AG10803 (cell line): ENCODE results near the gene MAN1A1.

Source experiments
- DNase-seq: peaks from one replicate; pipeline ENCODE4 v3.0.0; 2010; ENCODE audit warnings: low read depth
- H3K4me3 ChIP-seq: 2 replicates; pipeline ENCODE4 v1.5.1; 2011; ENCODE audit warnings: mild to moderate bottlenecking, low read length, control low read depth
- CTCF ChIP-seq: conservative IDR thresholded peaks from 2 replicates; pipeline ENCODE4 v1.5.1; 2011; ENCODE audit warnings: mild to moderate bottlenecking, low read length, control low read depth, inconsistent platforms

The MAN1A1 gene

GRCh38 chr6:119192200-119192599, 157.4 kb downstream of the MAN1A1 start:
- H3K4me3 ChIP-seq: no peak overlapping the region
- TF ChIP-seq CTCF: no peak
- no peak for DNase-seq

GRCh38 chr6:119190176-119190575, 159.4 kb downstream of the MAN1A1 start:
- TF ChIP-seq CTCF: no peak
- DNase-seq: no peak
- H3K4me3 ChIP-seq: no peak overlapping the region

- DNase-seq: no peak
- no peak for TF ChIP-seq CTCF
- no peak overlapping the region for H3K4me3 ChIP-seq
Observed at GRCh38 chr6:119189498-119189897, 160.1 kb downstream of the MAN1A1 start.

- no peak overlapping the region for H3K4me3 ChIP-seq
Observed at GRCh38 chr6:119187596-119187995, 162.0 kb downstream of the MAN1A1 start.

GRCh38 chr6:119186490-119186889, 163.1 kb downstream of the MAN1A1 start:
- H3K4me3 ChIP-seq: no peak overlapping the region
- DNase-seq: no peak
- no peak for TF ChIP-seq CTCF

More at GRCh38 chr6:119187596-119187995, 162.0 kb downstream of the MAN1A1 start:
- DNase-seq: no peak
- TF ChIP-seq CTCF: no peak

- no peak for DNase-seq
- no peak overlapping the region for H3K4me3 ChIP-seq
- no peak for TF ChIP-seq CTCF
Observed at GRCh38 chr6:119184008-119184648, 165.4 kb downstream of the MAN1A1 start.

- no peak for TF ChIP-seq CTCF
- H3K4me3 ChIP-seq: no peak overlapping the region
- no peak for DNase-seq
Observed at GRCh38 chr6:119183457-119183856, 166.1 kb downstream of the MAN1A1 start.
